GM20431 (cell line): ENCODE results near the gene SYNE2.
"Not testable (repeated sequence)": the region's sequence is repeated elsewhere in the genome, so short reads cannot be mapped to it uniquely, and the experiment has no call there.

Source experiments
- in situ Hi-C: fragments of 300-500 bp; cut with MseI, MboI; formaldehyde crosslinking; loops from one replicate; pipeline ENCODE4 v1.15.0; 2020; ENCODE audit warnings: low sequenced_read_pairs; ENCODE audit not compliant: unreplicated experiment

The SYNE2 gene

GRCh38 chr14:64178814-64179213 is 326.0 kb downstream of the SYNE2 start:
- in situ Hi-C loops, result no loop called here

GRCh38 chr14:64182908-64183307 is 330.1 kb downstream of the SYNE2 start:
- in situ Hi-C loops, result not testable (repeated sequence)

DNA sequence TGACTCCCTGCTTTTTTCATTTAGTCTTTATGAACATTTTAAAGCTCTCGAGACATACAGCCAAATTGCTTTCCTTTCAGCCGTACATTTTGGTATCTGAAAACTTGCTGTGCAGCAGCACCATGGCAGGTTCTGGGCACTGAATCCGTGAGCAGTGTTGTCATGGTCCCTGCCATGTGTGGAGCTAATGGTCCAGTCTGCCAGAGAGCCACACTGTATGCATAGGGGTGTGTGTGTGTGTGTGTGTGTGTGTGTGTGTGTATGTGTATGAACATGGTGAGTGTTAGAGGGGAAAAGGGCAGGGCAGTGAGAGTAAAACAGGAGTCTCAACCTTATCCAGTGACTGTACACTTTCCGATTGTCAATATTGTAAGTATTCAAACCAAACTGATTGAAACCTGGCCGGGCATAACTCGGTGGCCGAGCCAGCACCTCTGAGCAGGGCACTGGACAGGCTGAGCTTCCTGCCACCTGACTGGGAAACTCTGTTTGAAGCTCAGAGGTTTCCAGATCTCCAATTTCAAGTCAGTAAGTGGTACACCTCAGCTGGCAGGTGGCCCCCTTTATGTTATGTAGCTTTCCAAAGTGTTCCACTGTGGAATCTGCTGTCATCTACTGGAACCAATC is 331.4 kb downstream of the SYNE2 start:
- in situ Hi-C loops, result no loop called here

DNA sequence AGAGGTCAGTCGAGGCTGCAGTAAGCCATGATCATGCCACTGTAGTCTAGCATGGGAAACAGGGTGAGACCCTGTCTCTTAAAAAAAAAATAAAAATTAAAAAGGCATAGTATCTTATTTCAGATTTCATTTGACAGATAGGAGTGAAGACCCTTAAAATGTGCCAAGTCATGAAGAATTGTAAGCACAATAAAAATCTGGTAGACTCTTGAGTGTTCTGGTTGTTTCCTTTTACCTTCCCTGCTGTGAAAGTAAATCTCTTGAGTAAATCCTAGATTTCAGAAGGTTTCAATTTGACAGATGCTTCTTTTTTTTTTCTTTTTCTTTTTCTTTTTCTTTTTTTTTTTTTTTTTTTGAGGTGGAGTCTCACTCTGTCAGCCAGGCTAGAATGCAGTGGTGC is 332.4 kb downstream of the SYNE2 start:
- in situ Hi-C loops, result no loop called here

GRCh38 chr14:64186231-64187129 is 333.7 kb downstream of the SYNE2 start:
- in situ Hi-C loops, result no loop called here

DNA sequence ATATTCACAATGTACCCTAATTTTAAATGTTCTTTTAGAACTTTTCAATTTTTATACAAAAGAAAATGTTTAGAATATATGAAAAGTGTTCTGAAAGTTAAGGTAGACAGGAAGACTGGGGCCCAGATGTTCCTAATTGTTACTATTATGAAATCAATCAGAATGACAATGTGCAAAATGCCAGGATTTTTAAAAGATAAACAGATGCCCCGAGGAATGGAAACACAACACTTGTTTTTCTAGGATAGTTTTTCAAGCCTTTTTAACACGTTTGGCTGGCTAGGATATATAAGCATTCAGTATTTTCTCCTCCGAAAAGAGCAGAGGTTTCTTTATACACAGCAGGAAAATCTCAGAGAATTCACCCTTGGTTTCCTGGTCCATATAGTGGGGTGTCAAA is 334.5 kb downstream of the SYNE2 start:
- in situ Hi-C loops, result no loop called here

GRCh38 chr14:64190974-64191502 is 338.2 kb downstream of the SYNE2 start:
- in situ Hi-C loops, result no loop called here

- in situ Hi-C loops, result no loop called here
Measured at GRCh38 chr14:64191756-64192155, 339.0 kb downstream of the SYNE2 start.

- in situ Hi-C loops, result no loop called here
Measured at GRCh38 chr14:64193821-64194220, 341.0 kb downstream of the SYNE2 start.

GRCh38 chr14:64194404-64194803 is 341.6 kb downstream of the SYNE2 start:
- in situ Hi-C loops, result no loop called here

DNA sequence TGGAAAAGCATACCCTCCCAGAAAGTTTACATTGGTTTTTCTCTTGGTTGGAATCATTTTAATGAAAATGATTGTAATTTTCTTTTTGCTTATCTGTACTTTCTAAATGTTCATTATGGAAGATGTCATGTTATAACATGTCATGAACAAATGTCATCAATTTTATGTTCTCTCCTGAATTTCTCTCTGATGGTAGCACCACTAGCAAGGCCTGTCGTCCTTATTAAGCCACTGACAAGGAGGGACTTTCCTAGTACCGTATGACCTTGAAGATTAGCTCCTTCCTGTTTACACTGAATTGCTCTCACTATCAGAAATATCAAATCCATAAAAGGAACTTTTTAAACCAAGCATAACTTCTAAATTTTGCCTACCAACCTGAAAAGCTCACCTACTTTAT is 342.4 kb downstream of the SYNE2 start:
- in situ Hi-C loops, result no loop called here

DNA sequence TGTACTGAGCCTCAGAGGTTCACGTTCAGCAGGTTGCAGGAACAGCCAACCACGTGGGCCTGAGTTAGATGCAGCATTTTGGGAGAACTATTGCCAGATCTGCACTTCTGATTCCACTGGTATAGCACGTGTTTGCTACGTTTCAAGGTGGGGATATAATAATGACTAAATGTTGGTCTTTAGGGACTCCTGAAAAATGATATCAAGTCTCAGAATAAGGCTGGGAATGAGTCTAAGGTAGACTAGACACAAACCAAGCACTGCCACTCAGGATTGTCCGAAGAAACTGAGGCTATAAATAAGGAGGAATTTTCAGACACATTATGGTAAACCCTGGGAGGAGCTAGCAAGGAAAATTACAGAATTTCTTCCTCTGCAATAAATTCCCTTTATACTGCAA is 343.3 kb downstream of the SYNE2 start:
- in situ Hi-C loops, result no loop called here

GRCh38 chr14:64196814-64197411 is 344.1 kb downstream of the SYNE2 start:
- in situ Hi-C loops, result no loop called here

DNA sequence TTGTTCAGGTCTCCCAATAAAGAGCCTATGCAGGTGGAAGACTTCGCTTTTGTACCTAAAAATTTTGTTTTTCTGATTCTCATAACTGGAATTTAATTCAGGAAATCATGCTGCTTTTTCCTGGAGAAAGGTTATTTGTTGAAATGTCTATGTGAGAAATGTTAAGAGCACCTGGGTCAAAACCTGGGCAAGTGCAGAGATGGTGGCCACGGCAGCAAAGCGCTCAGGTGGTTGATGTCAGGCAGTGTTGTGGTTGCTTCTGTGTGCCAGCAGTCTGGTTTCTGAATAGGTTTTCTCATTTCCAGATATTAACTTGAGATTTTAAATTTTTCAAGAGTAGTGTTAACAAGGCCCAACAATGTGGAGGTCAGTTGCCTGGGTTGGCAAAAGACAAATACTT is 345.2 kb downstream of the SYNE2 start:
- in situ Hi-C loops, result no loop called here

- in situ Hi-C loops, result no loop called here
Measured at GRCh38 chr14:64198486-64198885, 345.7 kb downstream of the SYNE2 start.

DNA sequence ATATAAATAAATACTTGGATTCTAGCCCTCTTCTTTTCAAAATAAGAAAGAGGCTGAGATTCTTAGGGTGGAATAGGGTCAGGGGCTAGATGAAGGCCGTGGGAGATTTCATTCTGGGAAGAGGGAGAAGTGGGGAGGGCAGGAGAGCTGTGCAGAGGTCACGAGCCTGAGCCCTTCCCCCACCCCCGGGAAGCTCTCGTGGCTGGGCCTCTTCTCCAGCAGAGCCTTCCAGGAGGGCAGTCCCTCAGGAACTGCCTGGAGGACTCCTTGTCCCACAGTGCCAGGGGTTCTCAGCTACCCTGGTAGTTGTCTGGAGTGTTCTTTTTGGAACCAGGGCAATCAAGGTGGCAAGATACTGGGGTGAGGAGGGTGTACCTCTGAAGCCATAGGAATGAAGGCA is 347.4 kb downstream of the SYNE2 start:
- in situ Hi-C loops, result no loop called here

GRCh38 chr14:64201296-64201695 is 348.5 kb downstream of the SYNE2 start:
- in situ Hi-C loops, result no loop called here

DNA sequence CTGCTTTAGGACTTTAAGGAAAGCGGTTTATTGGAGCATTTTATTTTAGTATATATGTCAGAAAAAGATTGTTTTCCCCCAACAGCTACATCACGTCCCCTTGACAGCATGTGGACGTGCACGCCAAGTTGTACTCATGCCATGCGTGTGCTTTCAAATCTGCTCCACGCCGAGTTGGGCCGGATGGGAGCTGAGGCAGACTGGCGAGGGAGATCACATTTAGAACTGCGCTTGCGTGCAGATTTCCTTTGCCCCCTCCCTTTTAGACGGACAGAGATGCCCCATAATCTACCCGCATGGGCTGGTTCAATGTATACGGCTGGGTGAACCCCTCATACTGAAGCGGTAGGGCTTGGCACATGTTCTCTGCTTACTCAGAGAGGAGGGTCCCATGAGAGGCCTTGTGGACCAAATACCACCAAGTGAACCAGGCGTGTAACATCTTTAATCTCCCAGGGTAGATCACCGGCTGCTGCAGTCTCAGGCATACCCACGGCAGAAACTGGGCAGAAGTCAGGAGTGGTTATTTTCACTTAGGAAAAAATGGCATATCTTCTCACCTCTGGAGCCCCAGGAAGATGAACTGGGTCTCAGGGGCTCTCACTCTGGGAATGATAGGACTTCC is 349.2 kb downstream of the SYNE2 start:
- in situ Hi-C loops, result no loop called here

GRCh38 chr14:64202716-64203115 is 349.9 kb downstream of the SYNE2 start:
- in situ Hi-C loops, result no loop called here

GRCh38 chr14:64203366-64204006 is 350.7 kb downstream of the SYNE2 start:
- in situ Hi-C loops, result no loop called here
